HG02938 (cell line): ENCODE data around the gene GMPR2.
A peak's percentile ranks its signal among the peaks of the same experiment; 100 is the strongest.

Source experiments
- ATAC-seq: cut with Tn5 transposase; IDR thresholded peaks from one replicate; pipeline ENCODE4 v1.9.1; 2021; ENCODE audit warnings: mild to moderate bottlenecking, moderate library complexity; ENCODE audit not compliant: unreplicated experiment

Gene GMPR2

GRCh38 chr14:24263848-24264247 is 31.1 kb downstream of the GMPR2 start:
- ATAC-seq: no peak

GRCh38 chr14:24264298-24264697 is 31.6 kb downstream of the GMPR2 start:
- no peak for ATAC-seq

- no peak for ATAC-seq
These were observed 33.9 kb downstream of the GMPR2 start for GRCh38 chr14:24266344-24267244.

GRCh38 chr14:24267516-24267915 is 34.8 kb downstream of the GMPR2 start:
- ATAC-seq: no peak

GRCh38 chr14:24268225-24268624 is 35.5 kb downstream of the GMPR2 start:
- no peak for ATAC-seq

GRCh38 chr14:24269368-24269767 is 36.6 kb downstream of the GMPR2 start:
- ATAC-seq: no peak

GRCh38 chr14:24269910-24270536 is 37.3 kb downstream of the GMPR2 start:
- no peak for ATAC-seq

GRCh38 chr14:24270537-24271133 is 37.9 kb downstream of the GMPR2 start:
- ATAC-seq: no peak

- peak; percentile 78 for ATAC-seq
These were observed 38.6 kb downstream of the GMPR2 start, which contains the start of gene RABGGTA for GRCh38 chr14:24271134-24271833. Gene RABGGTA (minus strand): TSS chr14:24271597. CDS start chr14:24271115, 482 bp downstream.

- ATAC-seq: no peak
These were observed 39.1 kb downstream of the GMPR2 start for GRCh38 chr14:24271834-24272263.

GRCh38 chr14:24272467-24272866 is 39.7 kb downstream of the GMPR2 start:
- no peak for ATAC-seq

GRCh38 chr14:24273422-24273998 is 40.8 kb downstream of the GMPR2 start:
- ATAC-seq: no peak

- ATAC-seq: peak; percentile 39
These were observed 41.4 kb downstream of the GMPR2 start for GRCh38 chr14:24274101-24274543.

GRCh38 chr14:24277071-24277470 is 44.3 kb downstream of the GMPR2 start:
- ATAC-seq: no peak

GRCh38 chr14:24277606-24278321 is 45.0 kb downstream of the GMPR2 start:
- ATAC-seq: no peak

GRCh38 chr14:24278424-24278823 is 45.7 kb downstream of the GMPR2 start:
- no peak for ATAC-seq

- no peak for ATAC-seq
These were observed 46.8 kb downstream of the GMPR2 start for GRCh38 chr14:24279301-24280186.

GRCh38 chr14:24280797-24281460 is 48.2 kb downstream of the GMPR2 start:
- no peak for ATAC-seq
